Bronchial epithelial cell (primary cell): ENCODE results near the gene SDK2. TPM values are rescaled to one million over a fixed set of nuclear protein-coding genes. Genes with fewer than 3 reads are reported as not detected.

Source experiments
- DNase-seq: peaks from one replicate; pipeline ENCODE4 v3.0.0-alpha.2; 2010; ENCODE audit warnings: low read depth
- FAIRE-seq: peaks from 2 replicates; lab custom pipeline; 2011; peaks lifted over from hg19 to GRCh38; lab: Jason Lieb, UNC
- H3K27me3 ChIP-seq: 2 replicates; pipeline ENCODE4 v1.5.1; 2011; ENCODE audit warnings: low read length; ENCODE audit not compliant: control insufficient read depth, insufficient read depth
- H3K36me3 ChIP-seq: 2 replicates; pipeline ENCODE4 v1.5.1; 2011; ENCODE audit warnings: low read length; ENCODE audit not compliant: control insufficient read depth, insufficient read depth
- H3K4me3 ChIP-seq: 2 replicates; pipeline ENCODE4 v1.5.1; 2011; ENCODE audit warnings: mild to moderate bottlenecking, low read depth, low read length, control low read depth
- total RNA-seq: library from RNA; depleted of rRNA; stranded (reverse); fragments of >200 nt; gene quantifications from 2 replicates; pipeline ENCODE4 v1.2.1, GENCODE V29; 2014
- TF ChIP-seq, protein P1 (sequence below): IDR thresholded peaks from 2 replicates; pipeline ENCODE4 v1.5.1; 2011; ENCODE audit warnings: mild to moderate bottlenecking, moderate library complexity, low read length, control low read depth, inconsistent platforms; ENCODE audit not compliant: insufficient read depth, severe bottlenecking

The SDK2 gene
- total RNA-seq, 1 donor from 2014 or later: 2.1 TPM

DNA sequence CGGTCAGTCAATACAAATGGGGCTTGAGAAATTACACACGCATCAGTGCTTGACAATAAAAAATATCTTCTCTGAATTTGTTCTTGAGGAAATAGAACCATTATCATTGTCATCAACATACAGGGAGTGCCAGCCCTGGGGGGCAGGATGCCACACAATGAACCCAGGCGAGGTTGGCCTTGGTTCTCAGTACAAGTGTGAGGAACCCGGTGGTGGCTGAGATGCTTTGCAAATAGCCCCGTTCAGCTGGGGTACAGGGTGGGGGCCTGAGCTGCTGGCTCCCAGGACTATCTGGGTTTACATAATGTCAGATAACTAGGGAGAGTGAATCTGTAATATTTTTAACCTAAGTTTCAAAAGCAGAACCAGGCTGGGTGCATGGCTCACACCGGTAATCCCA is 219.7 kb downstream of the SDK2 start:
- Histone ChIP-seq H3K36me3 (peaks cover 13% of the 10 kb centered on the region), H3K4me3 (no peak overlapping the region), H3K27me3 (no peaks in the 10 kb centered on the region)
- DNase-seq (no peak), FAIRE-seq (no peak)
- TF ChIP-seq, protein P1, sequence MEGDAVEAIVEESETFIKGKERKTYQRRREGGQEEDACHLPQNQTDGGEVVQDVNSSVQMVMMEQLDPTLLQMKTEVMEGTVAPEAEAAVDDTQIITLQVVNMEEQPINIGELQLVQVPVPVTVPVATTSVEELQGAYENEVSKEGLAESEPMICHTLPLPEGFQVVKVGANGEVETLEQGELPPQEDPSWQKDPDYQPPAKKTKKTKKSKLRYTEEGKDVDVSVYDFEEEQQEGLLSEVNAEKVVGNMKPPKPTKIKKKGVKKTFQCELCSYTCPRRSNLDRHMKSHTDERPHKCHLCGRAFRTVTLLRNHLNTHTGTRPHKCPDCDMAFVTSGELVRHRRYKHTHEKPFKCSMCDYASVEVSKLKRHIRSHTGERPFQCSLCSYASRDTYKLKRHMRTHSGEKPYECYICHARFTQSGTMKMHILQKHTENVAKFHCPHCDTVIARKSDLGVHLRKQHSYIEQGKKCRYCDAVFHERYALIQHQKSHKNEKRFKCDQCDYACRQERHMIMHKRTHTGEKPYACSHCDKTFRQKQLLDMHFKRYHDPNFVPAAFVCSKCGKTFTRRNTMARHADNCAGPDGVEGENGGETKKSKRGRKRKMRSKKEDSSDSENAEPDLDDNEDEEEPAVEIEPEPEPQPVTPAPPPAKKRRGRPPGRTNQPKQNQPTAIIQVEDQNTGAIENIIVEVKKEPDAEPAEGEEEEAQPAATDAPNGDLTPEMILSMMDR: no peak

DNA sequence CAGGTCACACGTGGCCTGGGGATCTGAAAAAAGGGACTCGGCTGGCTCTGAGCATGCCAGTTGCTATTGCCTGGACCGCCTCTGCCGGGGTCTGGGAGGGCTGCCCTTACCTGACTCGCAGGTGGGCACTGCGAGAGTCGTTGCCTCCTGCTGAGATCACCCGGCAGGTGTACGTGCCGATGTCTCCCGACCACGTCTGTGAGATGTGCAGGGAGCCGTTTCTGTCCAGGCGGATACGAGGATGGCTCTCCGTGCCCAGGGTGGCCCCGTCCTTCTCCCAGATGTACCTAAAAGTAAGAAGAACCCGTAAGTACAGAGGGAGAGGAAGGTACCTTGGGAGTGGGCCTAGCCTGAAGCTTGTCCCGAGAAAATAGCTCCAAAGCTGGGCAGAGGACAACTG is 220.4 kb downstream of the SDK2 start:
- no peaks in the 10 kb centered on the region for H3K27me3 ChIP-seq
- peaks cover 14% of the 10 kb centered on the region for H3K36me3 ChIP-seq
- H3K4me3 ChIP-seq: no peak overlapping the region
- TF ChIP-seq, protein P1: no peak
- FAIRE-seq: no peak
- DNase-seq: no peak

GRCh38 chr17:73423159-73423715 is 221.0 kb downstream of the SDK2 start:
- DNase-seq (no peak), FAIRE-seq (no peak)
- TF ChIP-seq, protein P1: no peak
- no peaks in the 10 kb centered on the region for H3K27me3 ChIP-seq
- H3K36me3 ChIP-seq: peaks cover 14% of the 10 kb centered on the region
- no peak overlapping the region for H3K4me3 ChIP-seq

- Histone ChIP-seq H3K27me3 (no peaks in the 10 kb centered on the region), H3K36me3 (peaks cover 14% of the 10 kb centered on the region), H3K4me3 (no peak overlapping the region)
- FAIRE-seq (no peak), DNase-seq (no peak)
- TF ChIP-seq, protein P1: no peak
Observed at GRCh38 chr17:73422121-73422520, 222.1 kb downstream of the SDK2 start.

DNA sequence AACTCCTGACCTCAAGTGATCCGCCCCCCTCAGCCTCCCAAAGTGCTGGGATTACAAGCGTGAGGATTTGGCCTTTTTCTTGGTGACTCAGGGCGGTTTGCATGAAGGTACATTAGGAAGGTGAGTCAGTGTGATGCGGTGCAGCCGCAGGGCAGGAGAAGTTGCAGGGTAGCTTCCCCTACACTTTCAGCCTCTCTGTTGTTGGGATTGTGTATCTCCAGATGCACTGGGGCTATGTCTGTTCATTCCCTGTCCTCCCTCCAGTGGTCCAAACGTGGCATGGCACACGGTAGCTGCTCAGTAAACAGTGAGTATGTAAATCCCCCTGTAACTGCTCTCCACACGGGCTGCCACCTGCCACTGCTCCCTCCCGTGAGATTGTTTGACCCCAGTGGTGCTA is 223.3 kb downstream of the SDK2 start:
- peak; percentile 89 for DNase-seq
- FAIRE-seq: no peak
- TF ChIP-seq, protein P1: peak; percentile 16
- H3K27me3 ChIP-seq: no peaks in the 10 kb centered on the region
- peaks cover 15% of the 10 kb centered on the region for H3K36me3 ChIP-seq
- no peak overlapping the region for H3K4me3 ChIP-seq

DNA sequence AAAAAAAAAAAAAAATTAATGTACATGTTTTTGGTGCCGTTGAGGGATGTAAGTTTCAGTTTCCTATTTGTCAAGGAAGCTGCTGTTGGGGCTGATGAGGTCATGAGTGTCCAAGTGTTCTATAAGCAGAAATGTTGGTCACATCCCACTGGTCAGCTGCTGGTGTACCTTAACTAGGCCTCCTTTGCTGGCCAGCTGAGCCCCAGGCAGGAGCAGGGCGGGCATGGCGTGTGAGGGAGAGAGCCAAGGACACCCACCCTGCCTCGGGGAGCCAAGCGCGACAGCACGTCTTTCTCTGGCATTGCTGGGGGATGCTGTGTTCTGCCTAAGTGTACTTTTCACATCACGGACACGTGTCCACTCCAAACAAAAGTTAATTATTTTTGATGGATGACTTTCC is 224.4 kb downstream of the SDK2 start:
- no peak for DNase-seq
- Histone ChIP-seq H3K4me3 (no peak overlapping the region), H3K36me3 (peaks cover 16% of the 10 kb centered on the region), H3K27me3 (no peaks in the 10 kb centered on the region)
- TF ChIP-seq, protein P1: no peak
- no peak for FAIRE-seq
